KMS-11 (cell line): ENCODE results near the gene SLC35G4.

Experiments
- H2AFZ ChIP-seq: fragments of 200-600 bp; sonication (generic); 2 replicates; pipeline ENCODE4 v1.6.1; 2016; ENCODE audit warnings: antibody characterized with exemption, mixed run types, low read depth
- H3K27ac ChIP-seq: fragments of 200-600 bp; sonication (generic); 2 replicates; pipeline ENCODE4 v1.6.1; 2016; ENCODE audit warnings: mild to moderate bottlenecking, mixed run types
- H3K27me3 ChIP-seq: fragments of 200-600 bp; sonication (generic); 2 replicates; pipeline ENCODE4 v1.6.1; 2017; ENCODE audit warnings: mild to moderate bottlenecking, low read depth, mixed run types, moderate library complexity; ENCODE audit not compliant: insufficient read depth
- H3K36me3 ChIP-seq: fragments of 200-600 bp; sonication (generic); 2 replicates; pipeline ENCODE4 v1.6.1; 2017; ENCODE audit warnings: mild to moderate bottlenecking, mixed run types; ENCODE audit not compliant: insufficient read depth
- H3K4me1 ChIP-seq: fragments of 200-600 bp; sonication (generic); 2 replicates; pipeline ENCODE4 v1.6.1; 2016; ENCODE audit warnings: mild to moderate bottlenecking, low read depth, mixed run types; ENCODE audit not compliant: poor library complexity, severe bottlenecking
- H3K4me2 ChIP-seq: fragments of 200-600 bp; sonication (generic); 2 replicates; pipeline ENCODE4 v1.7.0; 2016; ENCODE audit warnings: mild to moderate bottlenecking, mixed run types
- H3K4me3 ChIP-seq: fragments of 200-600 bp; sonication (generic); IDR thresholded peaks from 2 replicates; pipeline ENCODE4 v1.6.1; 2017; ENCODE audit warnings: low read depth, low read length, mixed read lengths; ENCODE audit not compliant: insufficient read depth
- H3K79me2 ChIP-seq: fragments of 200-600 bp; sonication (generic); 2 replicates; pipeline ENCODE4 v1.6.1; 2016; ENCODE audit warnings: low read depth, mixed run types; ENCODE audit not compliant: insufficient read depth
- H3K9ac ChIP-seq: fragments of 200-600 bp; sonication (generic); 2 replicates; pipeline ENCODE4 v1.6.1; 2016; ENCODE audit warnings: mild to moderate bottlenecking, mixed run types
- H4K20me1 ChIP-seq: fragments of 200-600 bp; sonication (generic); 2 replicates; pipeline ENCODE4 v1.6.1; 2016; ENCODE audit warnings: mild to moderate bottlenecking, mixed run types; ENCODE audit not compliant: insufficient read depth
- TF ChIP-seq, protein P1 (sequence below): fragments of 200-600 bp; sonication (generic); conservative IDR thresholded peaks from 2 replicates; pipeline ENCODE4 v1.6.1; 2017; ENCODE audit warnings: low read depth, mild to moderate bottlenecking, antibody characterized with exemption, low read length, moderate library complexity, mixed read lengths

SLC35G4 gene

GRCh38 chr18:11577271-11578112 is 31.9 kb upstream of the SLC35G4 start:
- Histone ChIP-seq H3K27ac (peak overlapping the region; percentile 51; the same call in 1 of the 2 replicates), H3K9ac (no peak overlapping the region), H3K27me3 (no peaks in the 10 kb centered on the region), H3K79me2 (no peaks in the 10 kb centered on the region), H3K36me3 (no peaks in the 10 kb centered on the region), H3K4me3 (no peak overlapping the region), H3K4me2 (peak overlapping the region; percentile 76), H3K4me1 (peaks cover 63% of the 10 kb centered on the region), H2AFZ (peak overlapping the region; percentile 58), H4K20me1 (no peaks in the 10 kb centered on the region)
- TF ChIP-seq, protein P1, sequence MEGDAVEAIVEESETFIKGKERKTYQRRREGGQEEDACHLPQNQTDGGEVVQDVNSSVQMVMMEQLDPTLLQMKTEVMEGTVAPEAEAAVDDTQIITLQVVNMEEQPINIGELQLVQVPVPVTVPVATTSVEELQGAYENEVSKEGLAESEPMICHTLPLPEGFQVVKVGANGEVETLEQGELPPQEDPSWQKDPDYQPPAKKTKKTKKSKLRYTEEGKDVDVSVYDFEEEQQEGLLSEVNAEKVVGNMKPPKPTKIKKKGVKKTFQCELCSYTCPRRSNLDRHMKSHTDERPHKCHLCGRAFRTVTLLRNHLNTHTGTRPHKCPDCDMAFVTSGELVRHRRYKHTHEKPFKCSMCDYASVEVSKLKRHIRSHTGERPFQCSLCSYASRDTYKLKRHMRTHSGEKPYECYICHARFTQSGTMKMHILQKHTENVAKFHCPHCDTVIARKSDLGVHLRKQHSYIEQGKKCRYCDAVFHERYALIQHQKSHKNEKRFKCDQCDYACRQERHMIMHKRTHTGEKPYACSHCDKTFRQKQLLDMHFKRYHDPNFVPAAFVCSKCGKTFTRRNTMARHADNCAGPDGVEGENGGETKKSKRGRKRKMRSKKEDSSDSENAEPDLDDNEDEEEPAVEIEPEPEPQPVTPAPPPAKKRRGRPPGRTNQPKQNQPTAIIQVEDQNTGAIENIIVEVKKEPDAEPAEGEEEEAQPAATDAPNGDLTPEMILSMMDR, result no peak

- Histone ChIP-seq H3K9ac (no peak overlapping the region), H3K4me2 (no peak overlapping the region), H3K36me3 (no peaks in the 10 kb centered on the region), H2AFZ (no peak overlapping the region), H3K27ac (no peak overlapping the region), H4K20me1 (no peaks in the 10 kb centered on the region), H3K4me3 (no peak overlapping the region), H3K4me1 (peaks cover 63% of the 10 kb centered on the region), H3K27me3 (no peaks in the 10 kb centered on the region), H3K79me2 (no peaks in the 10 kb centered on the region)
- TF ChIP-seq, protein P1, result no peak
Observed at GRCh38 chr18:11578799-11579198, 30.6 kb upstream of the SLC35G4 start.

GRCh38 chr18:11579916-11580315 is 29.5 kb upstream of the SLC35G4 start:
- Histone ChIP-seq H3K36me3 (no peaks in the 10 kb centered on the region), H3K27me3 (no peaks in the 10 kb centered on the region), H3K4me3 (no peak overlapping the region), H3K79me2 (no peaks in the 10 kb centered on the region), H3K27ac (no peak overlapping the region), H3K4me2 (no peak overlapping the region), H3K4me1 (peaks cover 65% of the 10 kb centered on the region), H3K9ac (no peak overlapping the region), H4K20me1 (no peaks in the 10 kb centered on the region), H2AFZ (no peak overlapping the region)
- TF ChIP-seq, protein P1, result no peak

- H2AFZ ChIP-seq, result no peak overlapping the region
- peaks cover 65% of the 10 kb centered on the region for H3K4me1 ChIP-seq
- H4K20me1 ChIP-seq, result no peaks in the 10 kb centered on the region
- no peak overlapping the region for H3K4me3 ChIP-seq
- H3K4me2 ChIP-seq, result peak overlapping the region; percentile 1; the same call in 1 of the 2 replicates
- no peaks in the 10 kb centered on the region for H3K27me3 ChIP-seq
- no peak overlapping the region for H3K9ac ChIP-seq
- no peaks in the 10 kb centered on the region for H3K79me2 ChIP-seq
- TF ChIP-seq, protein P1, result no peak
- H3K27ac ChIP-seq, result no peak overlapping the region
- H3K36me3 ChIP-seq, result no peaks in the 10 kb centered on the region
Observed at GRCh38 chr18:11581286-11581685, 28.1 kb upstream of the SLC35G4 start.
